Glutamatergic neuron (in vitro differentiated cells): ENCODE data around the gene CIB1. TPM values are rescaled to one million over a fixed set of nuclear protein-coding genes. Genes with fewer than 3 reads are reported as not detected.

Experiments
- DNase-seq: peaks from one replicate; pipeline ENCODE4 v3.0.0; 2022
- H3K27ac Mint-ChIP-seq: one replicate; pipeline ENCODE4 v1.8.0; 2020; ENCODE audit warnings: mild to moderate bottlenecking, mixed read lengths, inconsistent platforms; ENCODE audit not compliant: unreplicated experiment
- H3K27me3 Mint-ChIP-seq: one replicate; pipeline ENCODE4 v1.8.0; 2020; ENCODE audit warnings: mild to moderate bottlenecking, moderate library complexity, mixed read lengths, inconsistent platforms; ENCODE audit not compliant: unreplicated experiment
- H3K36me3 Mint-ChIP-seq: one replicate; pipeline ENCODE4 v1.8.0; 2020; ENCODE audit warnings: mild to moderate bottlenecking, mixed read lengths, inconsistent platforms; ENCODE audit not compliant: unreplicated experiment
- H3K4me1 Mint-ChIP-seq: one replicate; pipeline ENCODE4 v1.8.0; 2020; ENCODE audit warnings: mild to moderate bottlenecking, low read depth, mixed read lengths, inconsistent platforms; ENCODE audit not compliant: unreplicated experiment
- H3K4me3 Mint-ChIP-seq: one replicate; pipeline ENCODE4 v1.8.0; 2020; ENCODE audit warnings: mild to moderate bottlenecking, mixed read lengths, inconsistent platforms; ENCODE audit not compliant: unreplicated experiment
- H3K9me3 Mint-ChIP-seq: one replicate; pipeline ENCODE4 v1.8.0; 2020; ENCODE audit warnings: mild to moderate bottlenecking, moderate library complexity, mixed read lengths, inconsistent platforms; ENCODE audit not compliant: unreplicated experiment
- total RNA-seq: library from RNA; stranded (reverse); fragmentation: NEBNext Ultra II Directional; extraction: Animal tissue kit (Norgen Biotek cat#: 25700); gene quantifications from one replicate; pipeline ENCODE4 v1.2.1, GENCODE V29; 2021; ENCODE audit not compliant: unreplicated experiment
- TF ChIP-seq, protein P1 (sequence below): fragments of 200-600 bp; sonication (generic); IDR thresholded peaks from one replicate; pipeline ENCODE4 v1.5.0; 2021; ENCODE audit not compliant: partially characterized antibody, unreplicated experiment

Gene CIB1
- total RNA-seq, 1 donor from 2014 or later: 8.0 TPM

DNA sequence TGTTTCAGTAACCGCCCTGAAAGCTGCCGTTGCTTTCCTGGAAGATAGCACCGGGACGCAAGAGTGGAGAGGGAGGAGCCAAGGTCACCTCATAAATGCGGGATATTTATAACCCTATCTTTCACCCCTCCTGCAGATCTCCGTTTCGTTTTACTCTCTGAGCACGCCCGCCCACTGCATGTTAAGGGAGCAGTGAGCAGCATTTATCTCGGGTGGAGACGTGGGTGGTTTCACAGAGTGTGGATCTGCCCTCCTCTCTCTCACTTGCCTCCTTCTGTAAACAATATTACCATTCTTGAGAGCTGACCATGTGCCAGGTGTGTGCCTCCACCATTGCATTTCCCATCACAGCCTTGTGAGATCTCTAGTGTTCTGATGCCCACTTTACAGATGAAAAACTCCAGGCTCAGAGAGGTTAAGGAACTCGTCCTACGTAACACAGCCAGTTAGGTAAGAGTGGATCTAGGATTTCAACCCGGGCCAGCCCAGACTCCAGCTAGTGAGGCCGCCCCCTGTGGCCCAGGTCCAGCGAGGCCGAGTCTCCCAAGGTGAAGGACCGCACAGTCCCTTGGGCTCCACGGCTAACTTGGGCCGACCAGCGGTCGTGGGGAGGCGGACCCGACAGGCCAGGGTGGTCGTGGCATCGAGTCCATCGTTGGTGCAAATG, 49.5 kb downstream of the CIB1 start:
- H3K4me1 Mint-ChIP-seq: peaks cover 3% of the 10 kb centered on the region
- TF ChIP-seq, protein P1, sequence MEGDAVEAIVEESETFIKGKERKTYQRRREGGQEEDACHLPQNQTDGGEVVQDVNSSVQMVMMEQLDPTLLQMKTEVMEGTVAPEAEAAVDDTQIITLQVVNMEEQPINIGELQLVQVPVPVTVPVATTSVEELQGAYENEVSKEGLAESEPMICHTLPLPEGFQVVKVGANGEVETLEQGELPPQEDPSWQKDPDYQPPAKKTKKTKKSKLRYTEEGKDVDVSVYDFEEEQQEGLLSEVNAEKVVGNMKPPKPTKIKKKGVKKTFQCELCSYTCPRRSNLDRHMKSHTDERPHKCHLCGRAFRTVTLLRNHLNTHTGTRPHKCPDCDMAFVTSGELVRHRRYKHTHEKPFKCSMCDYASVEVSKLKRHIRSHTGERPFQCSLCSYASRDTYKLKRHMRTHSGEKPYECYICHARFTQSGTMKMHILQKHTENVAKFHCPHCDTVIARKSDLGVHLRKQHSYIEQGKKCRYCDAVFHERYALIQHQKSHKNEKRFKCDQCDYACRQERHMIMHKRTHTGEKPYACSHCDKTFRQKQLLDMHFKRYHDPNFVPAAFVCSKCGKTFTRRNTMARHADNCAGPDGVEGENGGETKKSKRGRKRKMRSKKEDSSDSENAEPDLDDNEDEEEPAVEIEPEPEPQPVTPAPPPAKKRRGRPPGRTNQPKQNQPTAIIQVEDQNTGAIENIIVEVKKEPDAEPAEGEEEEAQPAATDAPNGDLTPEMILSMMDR: no peak

DNA sequence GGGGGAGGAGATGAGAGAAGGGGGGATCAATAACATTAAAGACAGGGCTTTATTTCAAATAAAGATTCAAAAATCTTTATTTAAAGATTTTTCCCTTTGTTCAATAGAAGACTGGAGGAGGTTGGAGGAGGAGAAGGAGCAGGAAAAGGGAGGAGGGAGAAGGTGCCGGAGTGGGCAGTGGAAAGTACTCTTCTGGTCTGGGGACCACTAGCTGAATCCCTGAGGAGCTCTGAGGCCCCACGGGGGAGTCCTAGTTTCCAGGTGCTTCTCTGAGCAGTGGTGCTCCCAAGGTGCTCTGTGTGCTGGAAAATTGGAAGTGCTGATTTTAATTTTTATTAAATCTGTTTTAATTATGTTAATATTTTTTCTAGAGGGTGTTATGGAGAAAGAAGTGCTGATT, 52.0 kb downstream of the CIB1 start:
- TF ChIP-seq, protein P1: no peak

More for the DNA sequence above, 49.5 kb downstream of the CIB1 start:
- Mint-ChIP-seq H3K36me3 (no peaks in the 10 kb centered on the region), H3K4me3 (peak overlapping the region; percentile 77), H3K27ac (no peak overlapping the region), H3K27me3 (peaks cover 2% of the 10 kb centered on the region), H3K9me3 (no peaks in the 10 kb centered on the region)
- no peak for DNase-seq

More for the DNA sequence above, 52.0 kb downstream of the CIB1 start:
- Mint-ChIP-seq H3K9me3 (peaks cover 2% of the 10 kb centered on the region), H3K4me1 (peaks cover 3% of the 10 kb centered on the region), H3K27me3 (peaks cover 2% of the 10 kb centered on the region), H3K4me3 (no peak overlapping the region), H3K27ac (no peak overlapping the region), H3K36me3 (no peaks in the 10 kb centered on the region)
- DNase-seq: no peak

Other genes with a start within 250 kb of the CIB1 start
- gene ZNF710, start 232.6 kb downstream of the CIB1 start, total RNA-seq: 25.2 TPM
- 149 TPM for gene IDH2, start 131.5 kb downstream of the CIB1 start, total RNA-seq
- gene SEMA4B, start 32.6 kb downstream of the CIB1 start, total RNA-seq: 31.8 TPM
- gene GDPGP1, start 268 bp upstream of the CIB1 start, total RNA-seq: 7.4 TPM
- not detected for gene TTLL13, start 15.6 kb upstream of the CIB1 start, total RNA-seq
- gene NGRN, start 31.7 kb upstream of the CIB1 start, total RNA-seq: 156 TPM
- 6.7 TPM for gene ZNF774, start 118.3 kb upstream of the CIB1 start, total RNA-seq
- 61.1 TPM for gene IQGAP1, start 154.3 kb upstream of the CIB1 start, total RNA-seq